Natural killer cell (primary cell): ENCODE measurements around the gene RYR3. TPM values are rescaled to one million over a fixed set of nuclear protein-coding genes. Genes with fewer than 3 reads are reported as not detected.

Source experiments
- ATAC-seq, 3 donors: fragments of 150-1000 bp in 2 of 3; fragments of 200-7000 bp in 1 of 3; cut with Tn5 transposase; 1 replicate in 1 of 3; 2 replicates in 2 of 3; pipeline ENCODE4 v1.10.0; 2021; ENCODE audit warnings: mild to moderate bottlenecking in 2 of 3, moderate library complexity in 2 of 3
- DNase-seq, 2 donors: peaks; one replicate each; pipeline versions ENCODE4 v3.0.0 to v3.0.0-alpha.2; 2013 to 2021; ENCODE audit warnings: mixed read lengths in 1 of 2
- H3K27ac ChIP-seq: one replicate; pipeline ENCODE4 v1.5.1; 2013; ENCODE audit warnings: mild to moderate bottlenecking, low read length
- H3K27me3 ChIP-seq: one replicate; pipeline ENCODE4 v1.6.1; 2013; ENCODE audit warnings: low read length; ENCODE audit not compliant: control insufficient read depth, insufficient read depth
- H3K36me3 ChIP-seq: one replicate; pipeline ENCODE4 v1.6.1; 2013; ENCODE audit warnings: low read length; ENCODE audit not compliant: control insufficient read depth, insufficient read depth
- H3K4me1 ChIP-seq: one replicate; pipeline ENCODE4 v1.6.1; 2013; ENCODE audit warnings: low read length; ENCODE audit not compliant: control insufficient read depth, insufficient read depth
- H3K4me3 ChIP-seq: one replicate; pipeline ENCODE4 v1.5.1; 2013; ENCODE audit warnings: low read length
- H3K9me3 ChIP-seq: one replicate; pipeline ENCODE4 v1.6.1; 2013; ENCODE audit warnings: low read length; ENCODE audit not compliant: control insufficient read depth, insufficient read depth
- H3K27ac Mint-ChIP-seq, 2 donors: one replicate each; pipeline ENCODE4 v1.8.0; 2022; ENCODE audit warnings: mild to moderate bottlenecking in 2 of 2, mixed read lengths in 2 of 2, moderate library complexity in 1 of 2
- H3K27me3 Mint-ChIP-seq, 2 donors: one replicate each; pipeline ENCODE4 v1.8.0; 2022; ENCODE audit warnings: low read depth in 2 of 2, mixed read lengths in 2 of 2
- H3K36me3 Mint-ChIP-seq: one replicate; pipeline ENCODE4 v1.8.0; 2022; ENCODE audit warnings: mixed read lengths
- H3K4me1 Mint-ChIP-seq, 2 donors: one replicate each; pipeline ENCODE4 v1.8.0; 2022; ENCODE audit warnings: mixed read lengths in 2 of 2
- H3K4me3 Mint-ChIP-seq: one replicate; pipeline ENCODE4 v1.8.0; 2022; ENCODE audit warnings: mild to moderate bottlenecking, moderate library complexity, mixed read lengths
- H3K9me3 Mint-ChIP-seq, 2 donors: one replicate each; pipeline ENCODE4 v1.8.0; 2022; ENCODE audit warnings: mixed read lengths in 2 of 2
- WGBS: methylation state at CpG from one replicate; pipeline ENCODE4 v1.1.7; 2013; ENCODE audit warnings: missing lambda C conversion rate; ENCODE audit not compliant: insufficient coverage; 5-methylcytosine and 5-hydroxymethylcytosine counted together
- intact Hi-C: fragments of 100-400 bp; cut with micrococcal nuclease; formaldehyde crosslinking; loops from one replicate; pipeline ENCODE4 v1.14.2; 2022
- total RNA-seq, 4 donors: library from RNA; stranded (reverse); fragments of 120-200 nt in 1 of 4; gene quantifications; one replicate each; pipeline versions ENCODE4 v1.2.3 to v1.2.4, GENCODE V29; 2013 to 2022
- TF ChIP-seq, protein P1 (sequence below): fragments of 200-600 bp; IDR thresholded peaks from one replicate; pipeline ENCODE4 v1.8.0; 2022; ENCODE audit warnings: antibody characterized with exemption

Gene RYR3
- total RNA-seq, 3 donors from 2014 or later (not counting 1 experiment from before 2014, with no cell fraction given) = 0.09 to 6.2 TPM; not detected in 1

DNA sequence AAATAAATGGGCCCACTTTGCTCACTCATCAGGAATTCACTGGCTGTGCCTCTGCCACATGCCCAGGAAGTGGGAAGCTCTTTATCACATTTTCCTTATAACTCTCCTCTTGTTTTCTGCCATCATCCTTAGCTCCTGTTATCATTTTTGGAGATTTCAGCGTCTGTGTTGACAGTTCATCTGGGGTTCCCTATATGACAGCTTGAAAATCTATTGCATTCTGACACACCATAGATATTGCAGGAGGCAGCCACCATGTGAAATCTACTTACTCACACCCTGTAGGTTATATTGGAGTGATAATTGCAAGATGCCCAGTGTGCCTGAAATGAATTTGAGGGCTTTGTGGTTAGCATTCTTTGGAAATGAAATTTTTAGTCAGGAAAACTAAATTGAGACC lies 132.9 kb downstream of the RYR3 start:
- H3K4me3 ChIP-seq = no peak overlapping the region
- intact Hi-C loops = no loop called here
- H3K27ac Mint-ChIP-seq = no peak overlapping the region
- peaks cover 18 to 32% of the 10 kb centered on the region in 2 donors for H3K27me3 Mint-ChIP-seq
- no peak for DNase-seq
- no peak for ATAC-seq
- no peaks in the 10 kb centered on the region for H3K36me3 Mint-ChIP-seq
- no peaks in the 10 kb centered on the region for H3K9me3 ChIP-seq
- no peaks in the 10 kb centered on the region for H3K27me3 ChIP-seq
- H3K27ac ChIP-seq = no peak overlapping the region
- WGBS = 13% methylated on average over 1 of the region's 1 CpG
- no peaks in the 10 kb centered on the region for H3K4me1 Mint-ChIP-seq
- no peaks in the 10 kb centered on the region for H3K9me3 Mint-ChIP-seq
- H3K4me3 Mint-ChIP-seq = no peak overlapping the region
- TF ChIP-seq, protein P1, sequence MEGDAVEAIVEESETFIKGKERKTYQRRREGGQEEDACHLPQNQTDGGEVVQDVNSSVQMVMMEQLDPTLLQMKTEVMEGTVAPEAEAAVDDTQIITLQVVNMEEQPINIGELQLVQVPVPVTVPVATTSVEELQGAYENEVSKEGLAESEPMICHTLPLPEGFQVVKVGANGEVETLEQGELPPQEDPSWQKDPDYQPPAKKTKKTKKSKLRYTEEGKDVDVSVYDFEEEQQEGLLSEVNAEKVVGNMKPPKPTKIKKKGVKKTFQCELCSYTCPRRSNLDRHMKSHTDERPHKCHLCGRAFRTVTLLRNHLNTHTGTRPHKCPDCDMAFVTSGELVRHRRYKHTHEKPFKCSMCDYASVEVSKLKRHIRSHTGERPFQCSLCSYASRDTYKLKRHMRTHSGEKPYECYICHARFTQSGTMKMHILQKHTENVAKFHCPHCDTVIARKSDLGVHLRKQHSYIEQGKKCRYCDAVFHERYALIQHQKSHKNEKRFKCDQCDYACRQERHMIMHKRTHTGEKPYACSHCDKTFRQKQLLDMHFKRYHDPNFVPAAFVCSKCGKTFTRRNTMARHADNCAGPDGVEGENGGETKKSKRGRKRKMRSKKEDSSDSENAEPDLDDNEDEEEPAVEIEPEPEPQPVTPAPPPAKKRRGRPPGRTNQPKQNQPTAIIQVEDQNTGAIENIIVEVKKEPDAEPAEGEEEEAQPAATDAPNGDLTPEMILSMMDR = no peak
- H3K4me1 ChIP-seq = no peaks in the 10 kb centered on the region
- no peaks in the 10 kb centered on the region for H3K36me3 ChIP-seq

DNA sequence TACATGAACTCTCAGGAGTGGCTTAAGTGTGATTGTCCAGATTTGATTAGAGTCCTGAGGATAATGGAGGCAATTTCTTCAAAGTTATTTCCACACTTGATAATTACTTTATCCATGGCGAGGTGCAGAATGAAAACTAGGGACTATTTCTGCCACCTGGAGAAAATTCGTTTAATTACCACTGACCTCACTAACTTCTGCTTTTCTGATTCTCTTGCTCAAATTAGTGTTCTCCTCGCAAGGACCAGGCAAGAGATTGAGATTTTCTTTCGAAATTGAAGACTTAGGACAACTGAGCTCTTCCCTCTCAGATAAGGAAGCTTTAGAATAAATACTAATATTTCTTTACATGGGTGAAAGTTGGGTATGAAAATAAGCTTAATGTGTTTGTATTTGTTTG lies 135.2 kb downstream of the RYR3 start:
- H3K27me3 Mint-ChIP-seq = peaks cover 23 to 34% of the 10 kb centered on the region in 2 donors

DNA sequence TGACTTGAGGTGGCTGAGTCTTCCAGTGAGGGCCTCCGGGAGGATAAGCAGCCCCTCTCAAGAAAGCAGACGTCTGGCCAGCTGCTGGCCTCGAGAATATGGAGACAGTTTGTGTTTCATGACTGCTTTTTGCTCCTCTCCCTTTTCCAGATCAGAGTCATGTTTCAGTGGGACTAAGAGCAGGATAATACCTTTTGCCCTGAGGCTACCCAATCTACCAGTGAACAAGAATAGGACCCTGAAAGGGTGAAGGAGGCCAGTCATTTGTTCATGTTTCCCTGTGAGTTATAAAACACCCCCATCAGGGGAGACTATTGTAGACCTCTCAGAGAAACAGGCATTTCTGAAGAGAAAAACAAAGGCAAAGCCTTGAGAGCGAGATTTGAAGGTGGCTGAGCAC lies 137.4 kb downstream of the RYR3 start:
- no peak for ATAC-seq
- intact Hi-C loops = no loop called here

More for the DNA sequence above, 135.2 kb downstream of the RYR3 start:
- H3K4me3 ChIP-seq = no peak overlapping the region
- no peaks in the 10 kb centered on the region for H3K27me3 ChIP-seq
- TF ChIP-seq, protein P1 = no peak
- Mint-ChIP-seq H3K4me3 (no peak overlapping the region), H3K9me3 (no peaks in the 10 kb centered on the region), H3K27ac (no peak overlapping the region), H3K36me3 (no peaks in the 10 kb centered on the region), H3K4me1 (no peaks in the 10 kb centered on the region)
- 16% methylated on average over 4 of the region's 4 CpGs for WGBS
- H3K9me3 ChIP-seq = no peaks in the 10 kb centered on the region
- H3K36me3 ChIP-seq = no peaks in the 10 kb centered on the region
- no peak overlapping the region for H3K27ac ChIP-seq
- DNase-seq = no peak
- H3K4me1 ChIP-seq = no peaks in the 10 kb centered on the region
- intact Hi-C loops = no loop called here
- no peak for ATAC-seq

More for the DNA sequence above, 137.4 kb downstream of the RYR3 start:
- Histone ChIP-seq H3K27me3 (no peaks in the 10 kb centered on the region), H3K36me3 (no peaks in the 10 kb centered on the region), H3K4me1 (no peaks in the 10 kb centered on the region), H3K4me3 (no peak overlapping the region), H3K27ac (no peak overlapping the region), H3K9me3 (no peaks in the 10 kb centered on the region)
- peaks cover 23 to 28% of the 10 kb centered on the region in 2 donors for H3K27me3 Mint-ChIP-seq
- no peak for DNase-seq
- H3K36me3 Mint-ChIP-seq = no peaks in the 10 kb centered on the region
- no peaks in the 10 kb centered on the region for H3K4me1 Mint-ChIP-seq
- H3K9me3 Mint-ChIP-seq = no peaks in the 10 kb centered on the region
- H3K4me3 Mint-ChIP-seq = no peak overlapping the region
- no peak overlapping the region for H3K27ac Mint-ChIP-seq
- WGBS = 86% methylated on average over 4 of the region's 4 CpGs
- TF ChIP-seq, protein P1 = no peak
